ENCODE measurements around the gene RGL3.
"Not testable (repeated sequence)": the region's sequence is repeated elsewhere in the genome, so short reads cannot be mapped to it uniquely, and the experiment has no call there.

The RGL3 gene

DNA sequence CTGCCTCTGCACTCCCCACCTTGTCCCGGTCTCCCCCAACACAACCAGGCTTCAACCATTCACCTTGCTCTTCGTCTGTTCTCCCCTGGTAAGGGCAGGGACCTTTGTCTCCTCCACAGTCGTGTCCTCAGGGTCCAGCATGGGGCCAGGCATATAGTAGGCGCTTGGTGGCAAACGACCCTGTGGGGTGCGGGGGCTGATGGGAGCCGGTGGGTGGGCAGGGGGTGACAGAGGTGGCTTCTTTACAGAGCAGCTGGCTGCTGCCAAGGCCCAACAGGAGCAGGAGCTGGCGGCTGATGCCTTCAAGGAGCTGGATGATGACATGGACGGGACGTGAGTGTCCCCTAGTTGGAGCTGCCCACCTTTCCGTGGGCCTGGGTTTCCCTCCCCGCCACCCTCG lies 26.0 kb upstream of the RGL3 start:
- Mint-ChIP-seq H3K4me1 (peaks cover 24% of the 10 kb centered on the region), H3K9me3 (no peaks in the 10 kb centered on the region), H3K27ac (ENCODE audit: low read depth) (no peak overlapping the region), H3K36me3 (ENCODE audit: insufficient read depth) (peaks cover 36% of the 10 kb centered on the region), H3K27me3 (no peaks in the 10 kb centered on the region), H3K4me3 (no peak overlapping the region)
- DNase-seq (ENCODE audit: low spot score in 2 of 2) (no peak), ATAC-seq (replicated peaks; ENCODE audit: extremely low read depth, poor library complexity, severe bottlenecking) (no peak)

DNA sequence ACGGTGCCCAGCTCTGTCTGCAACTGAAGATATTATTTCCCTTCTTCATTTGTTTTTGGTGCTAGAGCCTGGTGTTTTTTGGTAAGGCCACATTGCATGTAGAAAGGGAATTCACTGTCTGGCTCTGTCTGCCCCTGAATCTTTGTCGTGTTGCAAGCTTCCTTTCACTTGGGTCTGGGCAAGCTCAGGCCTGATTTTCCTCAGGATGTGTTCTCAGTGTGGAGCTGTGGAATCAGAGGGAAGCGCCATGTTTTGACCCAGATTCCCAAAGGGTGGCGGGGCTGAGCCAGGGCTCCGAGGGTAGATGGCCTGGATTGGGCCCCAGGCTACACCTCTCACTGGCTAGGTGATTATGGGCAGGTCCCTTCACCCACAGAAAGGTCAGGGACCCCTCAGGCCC lies 24.9 kb upstream of the RGL3 start:
- Mint-ChIP-seq H3K27me3 (no peaks in the 10 kb centered on the region), H3K4me3 (no peak overlapping the region), H3K4me1 (peaks cover 24% of the 10 kb centered on the region), H3K36me3 (ENCODE audit: insufficient read depth) (peaks cover 41% of the 10 kb centered on the region), H3K9me3 (no peaks in the 10 kb centered on the region), H3K27ac (ENCODE audit: low read depth) (no peak overlapping the region)
- DNase-seq (ENCODE audit: low spot score in 2 of 2): no peak
- ATAC-seq (replicated peaks; ENCODE audit: extremely low read depth, poor library complexity, severe bottlenecking): no peak

DNA sequence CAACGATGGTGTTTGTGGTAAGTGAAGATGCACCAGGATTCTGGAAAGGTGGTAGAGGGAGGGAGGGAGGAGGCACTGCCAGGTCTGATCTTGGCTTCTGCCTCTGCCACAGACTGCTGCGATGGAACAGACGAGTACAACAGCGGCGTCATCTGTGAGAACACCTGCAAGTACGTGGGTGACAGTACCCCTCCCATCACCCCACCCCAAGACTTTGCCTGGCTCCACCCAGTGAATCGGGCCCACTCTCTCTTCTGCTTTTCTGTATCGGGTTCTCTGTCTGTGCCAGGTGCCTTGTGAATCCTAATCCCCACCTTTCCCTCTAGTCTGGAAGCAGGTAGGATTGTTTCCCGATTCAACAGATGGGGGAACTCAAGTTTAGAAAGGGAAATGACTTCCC lies 18.8 kb upstream of the RGL3 start:
- no peak overlapping the region for H3K27ac Mint-ChIP-seq (ENCODE audit: low read depth)
- no peaks in the 10 kb centered on the region for H3K9me3 Mint-ChIP-seq
- H3K27me3 Mint-ChIP-seq: no peaks in the 10 kb centered on the region
- peaks cover 36% of the 10 kb centered on the region for H3K4me1 Mint-ChIP-seq
- no peak for ATAC-seq (replicated peaks; ENCODE audit: extremely low read depth, poor library complexity, severe bottlenecking)
- peaks cover 55% of the 10 kb centered on the region for H3K36me3 Mint-ChIP-seq (ENCODE audit: insufficient read depth)
- peak overlapping the region; percentile 98 for H3K4me3 Mint-ChIP-seq
- no peak for DNase-seq (ENCODE audit: low spot score in 2 of 2)

DNA sequence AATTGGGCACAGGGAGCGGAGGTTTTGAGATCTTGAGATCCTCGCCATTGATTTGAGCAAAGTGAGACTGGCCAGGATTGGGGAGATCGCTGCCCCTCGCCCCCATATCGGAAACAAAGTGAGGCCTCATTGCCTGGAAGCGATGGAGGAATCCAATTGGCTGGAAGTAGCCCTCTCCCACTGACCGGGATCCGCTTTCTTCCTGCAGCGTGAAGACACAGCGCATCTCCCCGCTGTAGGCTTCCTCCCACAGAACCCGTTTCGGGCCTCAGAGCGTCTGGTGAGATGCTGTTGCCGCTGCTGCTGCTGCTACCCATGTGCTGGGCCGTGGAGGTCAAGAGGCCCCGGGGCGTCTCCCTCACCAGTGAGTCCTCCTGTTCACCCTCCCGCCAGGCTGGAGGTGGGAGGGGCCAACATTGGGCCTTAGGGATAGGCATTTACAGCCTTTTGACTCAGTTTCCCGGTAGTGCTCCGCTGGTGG lies 16.8 kb upstream of the RGL3 start:
- ATAC-seq (replicated peaks; ENCODE audit: extremely low read depth, poor library complexity, severe bottlenecking) (no peak), DNase-seq (ENCODE audit: low spot score in 2 of 2) (no peak)
- H3K27me3 Mint-ChIP-seq: no peaks in the 10 kb centered on the region
- peak overlapping the region; percentile 93 for H3K27ac Mint-ChIP-seq (ENCODE audit: low read depth)
- no peaks in the 10 kb centered on the region for H3K9me3 Mint-ChIP-seq
- peaks cover 21% of the 10 kb centered on the region for H3K4me1 Mint-ChIP-seq
- peaks cover 42% of the 10 kb centered on the region for H3K36me3 Mint-ChIP-seq (ENCODE audit: insufficient read depth)
- peak overlapping the region; percentile 98 for H3K4me3 Mint-ChIP-seq

DNA sequence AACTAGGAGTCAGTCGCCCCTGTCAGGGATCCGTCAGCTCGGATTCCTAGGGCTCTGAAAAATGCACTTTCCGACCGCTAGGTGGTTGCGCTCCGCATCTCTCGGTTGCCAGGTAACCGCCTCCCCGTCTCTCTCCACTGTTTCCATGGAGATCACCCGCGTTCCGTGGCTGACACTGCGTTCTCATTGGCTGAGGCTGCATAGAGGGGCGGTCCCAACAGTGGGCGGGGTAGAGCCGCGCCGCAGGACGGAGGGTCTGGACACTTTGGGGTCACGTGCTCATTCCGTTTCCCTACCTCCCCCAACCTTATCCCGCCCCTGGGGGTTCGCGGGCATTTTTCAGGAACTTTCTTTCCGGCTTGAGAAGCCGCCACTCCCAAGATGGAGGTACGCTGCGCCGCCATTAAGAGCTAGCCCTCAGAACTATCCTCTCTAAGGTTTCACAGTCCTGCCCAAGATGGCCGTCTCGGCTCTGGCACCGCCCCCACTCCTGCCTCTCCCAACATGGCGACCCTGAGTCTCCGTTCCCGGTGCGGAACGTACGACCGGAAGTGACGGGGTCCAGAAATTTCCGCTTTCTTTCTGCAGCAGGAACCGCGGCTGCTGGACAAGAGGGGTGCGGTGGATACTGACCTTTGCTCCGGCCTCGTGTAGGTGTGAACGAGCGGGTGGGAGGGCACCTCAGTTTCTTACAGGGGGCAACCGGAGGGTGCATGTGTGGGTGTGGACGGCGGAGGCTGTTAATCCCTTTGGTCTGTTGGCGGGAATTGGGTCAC lies 16.1 kb upstream of the RGL3 start, which contains the start of the genes ODAD3 and PRKCSH:
Gene ODAD3 (minus strand): TSS at position 65 of the 776 bp plus-strand sequence. CDS start 105 bp downstream, outside the sequence.
Gene PRKCSH (plus strand): TSS at position 579 of the 776 bp plus-strand sequence. CDS start 483 bp downstream, outside the sequence.
- peaks cover 19% of the 10 kb centered on the region for H3K4me1 Mint-ChIP-seq
- no peaks in the 10 kb centered on the region for H3K9me3 Mint-ChIP-seq
- H3K27me3 Mint-ChIP-seq: no peaks in the 10 kb centered on the region
- DNase-seq (ENCODE audit: low spot score in 2 of 2): peak; percentile 95 to 99
- H3K27ac Mint-ChIP-seq (ENCODE audit: low read depth): peak within 1 kb of the TSS; percentile 93
- peak within 1 kb of the TSS; percentile 98 for H3K4me3 Mint-ChIP-seq
- H3K36me3 Mint-ChIP-seq (ENCODE audit: insufficient read depth): peaks cover 37% of the 10 kb centered on the region
- ATAC-seq (replicated peaks; ENCODE audit: extremely low read depth, poor library complexity, severe bottlenecking): peak; percentile 97

DNA sequence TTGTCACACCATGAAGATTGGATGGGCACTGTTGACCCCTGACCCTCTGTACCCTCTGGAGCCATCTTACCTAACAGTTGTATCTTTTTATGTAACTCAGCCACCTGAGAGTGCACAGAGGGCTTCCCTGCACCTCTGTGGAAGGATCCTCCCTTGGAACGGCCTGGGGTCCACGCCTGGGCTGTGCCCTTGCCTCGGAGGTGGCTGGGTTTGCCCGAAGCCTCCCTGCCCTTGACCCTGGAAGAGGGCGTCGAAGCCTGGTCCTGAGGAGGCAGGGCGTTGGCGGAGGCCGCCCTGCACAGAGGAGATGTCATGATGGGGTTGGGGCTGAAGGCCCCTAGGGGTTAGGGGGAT lies 15.6 kb upstream of the RGL3 start:
- Mint-ChIP-seq H3K27ac (ENCODE audit: low read depth) (peak overlapping the region; percentile 93), H3K9me3 (no peaks in the 10 kb centered on the region), H3K4me1 (peaks cover 19% of the 10 kb centered on the region), H3K36me3 (ENCODE audit: insufficient read depth) (peaks cover 33% of the 10 kb centered on the region), H3K4me3 (peak overlapping the region; percentile 98), H3K27me3 (no peaks in the 10 kb centered on the region)
- no peak for DNase-seq (ENCODE audit: low spot score in 2 of 2)
- ATAC-seq (replicated peaks; ENCODE audit: extremely low read depth, poor library complexity, severe bottlenecking): peak; percentile 1

DNA sequence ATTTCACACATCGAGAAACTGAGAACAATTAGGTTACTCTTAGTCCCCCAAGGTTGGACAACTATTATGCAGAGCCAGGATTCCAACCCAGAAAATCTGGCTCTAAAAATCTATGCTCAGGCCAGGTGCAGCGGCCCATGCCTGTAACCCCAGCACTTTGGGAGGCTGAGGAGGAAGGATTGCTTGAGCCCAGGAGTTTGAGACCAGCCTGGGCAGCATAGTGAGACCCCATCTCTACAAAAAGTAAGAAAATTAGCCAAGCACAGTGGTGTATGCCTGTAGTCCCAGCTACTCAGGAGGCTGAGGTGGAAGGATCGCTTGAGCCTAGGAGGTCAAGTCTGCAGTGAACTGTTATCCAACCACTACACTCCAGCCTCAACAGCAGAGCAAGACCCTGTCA lies 14.4 kb upstream of the RGL3 start:
- not testable (repeated sequence) for H3K9me3 Mint-ChIP-seq; H3K27me3 Mint-ChIP-seq; ATAC-seq (replicated peaks; ENCODE audit: extremely low read depth, poor library complexity, severe bottlenecking); DNase-seq (ENCODE audit: low spot score in 2 of 2); H3K27ac Mint-ChIP-seq (ENCODE audit: low read depth); H3K4me3 Mint-ChIP-seq
- peaks cover 19% of the 10 kb centered on the region for H3K4me1 Mint-ChIP-seq
- peaks cover 29% of the 10 kb centered on the region for H3K36me3 Mint-ChIP-seq (ENCODE audit: insufficient read depth)

DNA sequence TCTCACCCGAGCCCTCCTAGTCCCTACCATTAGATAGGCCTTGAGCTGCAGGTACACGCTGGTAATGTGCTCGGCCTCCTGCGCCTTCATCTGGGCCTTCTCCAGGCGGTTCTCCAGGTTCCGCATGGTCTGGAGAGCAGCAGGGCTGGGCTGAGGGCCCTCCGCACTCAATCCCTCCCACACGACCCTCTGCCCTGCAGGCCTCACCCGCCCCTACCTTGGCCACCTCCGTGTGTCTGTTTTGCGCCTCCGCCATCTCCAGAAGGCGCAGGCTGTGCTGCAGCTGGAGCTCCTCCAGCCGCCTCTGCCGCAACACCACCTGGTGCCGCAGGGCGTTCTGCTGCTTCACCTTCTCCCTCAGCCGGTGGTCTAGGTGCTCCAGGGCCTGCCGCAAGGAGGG lies 7.5 kb upstream of the RGL3 start:
- H3K27me3 Mint-ChIP-seq: peaks cover 26% of the 10 kb centered on the region
- H3K4me1 Mint-ChIP-seq: peaks cover 19% of the 10 kb centered on the region
- no peaks in the 10 kb centered on the region for H3K9me3 Mint-ChIP-seq
- DNase-seq (ENCODE audit: low spot score in 2 of 2): no peak
- H3K27ac Mint-ChIP-seq (ENCODE audit: low read depth): no peak overlapping the region
- H3K4me3 Mint-ChIP-seq: no peak overlapping the region
- H3K36me3 Mint-ChIP-seq (ENCODE audit: insufficient read depth): peaks cover 2% of the 10 kb centered on the region
- no peak for ATAC-seq (replicated peaks; ENCODE audit: extremely low read depth, poor library complexity, severe bottlenecking)

DNA sequence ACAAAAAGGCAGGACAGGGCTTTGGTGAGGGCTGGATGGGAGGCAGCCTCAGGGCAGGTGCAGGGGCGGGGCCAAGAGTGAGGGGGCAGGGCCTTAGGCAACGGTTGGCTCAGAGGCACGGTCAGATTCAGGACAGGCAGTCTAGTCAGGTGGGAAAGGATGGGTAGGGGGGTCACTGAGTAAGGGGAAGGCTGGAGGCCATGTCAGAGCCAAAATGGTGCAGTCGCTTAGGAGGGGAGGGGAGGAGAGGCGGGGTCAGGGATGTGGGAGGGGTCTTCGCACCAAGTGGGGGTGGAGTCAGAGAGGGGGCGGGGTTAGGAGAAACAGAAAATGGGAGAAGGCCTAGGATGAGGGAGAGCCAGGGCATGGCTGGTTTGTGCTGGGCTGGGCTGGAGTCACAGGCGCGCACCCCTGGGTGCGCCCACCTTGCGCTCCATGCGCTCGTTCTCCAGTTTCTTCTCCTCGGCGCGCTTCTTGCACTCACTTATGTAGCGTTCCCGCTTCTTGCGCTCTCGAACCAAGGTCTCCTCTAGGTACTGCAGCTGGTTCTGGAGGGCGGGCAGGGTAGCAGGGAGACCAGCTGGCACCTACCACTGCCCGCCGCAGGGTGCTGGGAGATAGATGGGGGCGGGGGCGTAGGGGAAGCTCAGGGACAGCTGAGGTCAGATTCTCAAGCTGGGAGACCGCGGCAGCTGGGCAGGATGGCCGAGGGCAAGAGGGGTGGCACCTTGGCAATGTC lies 6.8 kb upstream of the RGL3 start:
- no peak for DNase-seq (ENCODE audit: low spot score in 2 of 2)
- H3K4me1 Mint-ChIP-seq: peaks cover 27% of the 10 kb centered on the region
- no peak overlapping the region for H3K27ac Mint-ChIP-seq (ENCODE audit: low read depth)

DNA sequence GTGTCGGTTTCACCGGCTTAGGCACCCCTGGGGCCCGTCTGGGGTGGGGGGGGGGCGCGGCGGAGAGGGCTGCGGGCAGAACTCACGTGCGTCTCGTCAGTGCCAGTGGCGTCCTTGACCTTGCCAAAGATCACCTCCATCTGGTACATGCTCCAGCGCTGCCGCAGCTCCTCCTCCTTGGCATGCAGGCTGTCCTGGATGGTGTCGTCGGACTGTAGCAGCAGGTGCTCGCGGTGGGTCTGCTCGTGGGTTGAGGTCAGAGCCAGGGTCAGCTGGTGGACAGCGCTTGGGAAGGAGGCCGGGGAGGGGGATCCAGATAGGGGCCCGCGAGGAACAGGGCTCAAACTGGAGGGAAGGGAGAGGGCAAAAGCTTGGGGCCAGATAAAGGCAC lies 4.7 kb upstream of the RGL3 start:
- peaks cover 2% of the 10 kb centered on the region for H3K36me3 Mint-ChIP-seq (ENCODE audit: insufficient read depth)
- no peak overlapping the region for H3K4me3 Mint-ChIP-seq
- ATAC-seq (replicated peaks; ENCODE audit: extremely low read depth, poor library complexity, severe bottlenecking) (no peak), DNase-seq (ENCODE audit: low spot score in 2 of 2) (no peak)
- H3K27me3 Mint-ChIP-seq: peaks cover 54% of the 10 kb centered on the region
- no peaks in the 10 kb centered on the region for H3K9me3 Mint-ChIP-seq
- H3K4me1 Mint-ChIP-seq: peaks cover 35% of the 10 kb centered on the region
- no peak overlapping the region for H3K27ac Mint-ChIP-seq (ENCODE audit: low read depth)

More for the DNA sequence above, 6.8 kb upstream of the RGL3 start:
- Mint-ChIP-seq H3K27me3 (peaks cover 33% of the 10 kb centered on the region), H3K4me3 (no peak overlapping the region), H3K36me3 (ENCODE audit: insufficient read depth) (peaks cover 2% of the 10 kb centered on the region), H3K9me3 (no peaks in the 10 kb centered on the region)
- ATAC-seq (replicated peaks; ENCODE audit: extremely low read depth, poor library complexity, severe bottlenecking): no peak

DNA sequence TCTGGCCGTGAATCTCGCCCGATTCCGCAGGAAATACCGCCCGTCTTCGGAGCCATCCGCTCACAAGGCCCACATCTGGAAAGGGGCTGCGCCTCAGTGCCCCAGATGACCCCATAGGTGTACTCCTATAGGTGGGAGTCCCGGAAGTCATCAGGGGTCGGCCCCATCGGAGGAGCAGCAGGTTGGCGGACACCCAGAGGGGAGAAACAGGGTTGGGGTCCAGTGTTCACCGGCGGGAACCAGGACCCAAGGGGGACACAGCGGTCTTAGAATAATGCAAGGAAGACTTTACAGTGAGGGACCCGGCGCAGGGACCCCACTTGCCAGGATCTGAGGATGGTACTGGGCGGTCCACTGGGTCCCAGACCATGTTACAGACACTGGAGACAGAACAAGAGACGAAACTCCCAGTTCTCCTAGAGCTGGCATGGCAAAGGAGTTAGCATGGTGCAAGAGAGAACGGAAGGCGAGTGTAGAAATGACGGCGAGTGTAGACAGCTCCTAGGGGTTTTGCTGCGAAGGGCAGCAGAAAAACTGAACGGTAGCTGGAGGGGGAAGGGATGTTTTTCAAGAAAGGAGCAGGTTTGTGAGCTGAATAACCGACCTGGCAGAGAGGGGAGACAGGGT lies 4.2 kb upstream of the RGL3 start:
- Mint-ChIP-seq H3K4me1 (peaks cover 35% of the 10 kb centered on the region), H3K4me3 (peak overlapping the region; percentile 75), H3K36me3 (ENCODE audit: insufficient read depth) (no peaks in the 10 kb centered on the region), H3K27ac (ENCODE audit: low read depth) (no peak overlapping the region), H3K9me3 (no peaks in the 10 kb centered on the region), H3K27me3 (peaks cover 59% of the 10 kb centered on the region)
- no peak for DNase-seq (ENCODE audit: low spot score in 2 of 2)
- no peak for ATAC-seq (replicated peaks; ENCODE audit: extremely low read depth, poor library complexity, severe bottlenecking)

DNA sequence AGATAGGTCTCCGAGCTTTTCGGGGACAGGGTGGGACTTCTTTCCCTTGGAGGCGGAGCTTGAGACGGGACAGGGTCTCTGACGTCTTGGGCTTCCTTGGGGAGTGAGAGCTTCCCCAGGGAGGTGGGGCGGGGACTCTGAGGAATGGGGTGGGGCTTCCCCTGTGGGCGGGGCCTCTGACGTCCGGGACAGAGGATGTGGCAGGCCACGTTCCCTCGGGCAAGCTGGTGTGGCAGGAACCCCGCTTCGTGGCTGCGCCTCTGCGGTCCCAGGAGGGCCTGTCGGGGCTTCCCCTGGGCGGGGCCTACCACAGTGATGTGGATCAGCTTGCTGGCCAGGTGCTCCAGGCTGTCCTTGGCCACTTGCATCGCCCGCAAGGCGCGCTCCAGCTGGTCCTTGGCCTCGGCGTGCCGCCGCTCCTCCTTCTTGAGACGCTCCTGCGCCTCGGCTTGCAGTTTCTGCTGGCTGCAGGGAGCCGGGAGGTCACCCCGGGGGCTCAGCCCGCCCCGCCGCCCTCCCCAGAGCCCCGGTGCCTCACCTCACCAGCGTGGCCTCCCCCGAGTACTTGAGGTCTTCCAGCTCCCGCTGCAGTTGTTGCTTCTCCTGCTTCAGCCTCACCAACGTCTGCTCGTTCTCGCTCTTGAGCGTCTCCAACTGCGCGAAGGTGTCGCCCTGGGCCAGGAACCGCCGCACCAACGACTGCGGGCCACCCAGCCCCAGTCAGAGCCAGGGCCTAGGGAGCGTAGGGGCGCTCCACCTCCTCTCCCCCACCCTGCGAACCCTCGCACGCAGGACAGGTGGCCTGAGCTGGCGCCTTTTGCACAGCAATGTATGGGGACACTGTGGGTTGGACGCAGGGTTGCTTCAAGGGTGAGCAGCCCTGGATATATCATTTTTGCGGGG lies 3.3 kb upstream of the RGL3 start:
- Mint-ChIP-seq H3K27ac (ENCODE audit: low read depth) (no peak overlapping the region), H3K4me3 (peak overlapping the region; percentile 75), H3K27me3 (peaks cover 68% of the 10 kb centered on the region), H3K36me3 (ENCODE audit: insufficient read depth) (no peaks in the 10 kb centered on the region), H3K4me1 (peaks cover 35% of the 10 kb centered on the region), H3K9me3 (no peaks in the 10 kb centered on the region)
- DNase-seq (ENCODE audit: low spot score in 2 of 2) (peak; percentile 43 to 48), ATAC-seq (replicated peaks; ENCODE audit: extremely low read depth, poor library complexity, severe bottlenecking) (peak; percentile 63)
